ENCODE measurements around the gene CANX. TPM values are rescaled to one million over a fixed set of nuclear protein-coding genes. Genes with fewer than 3 reads are reported as not detected.
A peak's percentile ranks its signal among the peaks of the same experiment; 100 is the strongest.

CANX gene
- total and polyA plus RNA-seq, 2 of the 13 experiments (the other 11 are each of a cell fraction or from before 2014, with no cell fraction given): 477 to 680 TPM

DNA sequence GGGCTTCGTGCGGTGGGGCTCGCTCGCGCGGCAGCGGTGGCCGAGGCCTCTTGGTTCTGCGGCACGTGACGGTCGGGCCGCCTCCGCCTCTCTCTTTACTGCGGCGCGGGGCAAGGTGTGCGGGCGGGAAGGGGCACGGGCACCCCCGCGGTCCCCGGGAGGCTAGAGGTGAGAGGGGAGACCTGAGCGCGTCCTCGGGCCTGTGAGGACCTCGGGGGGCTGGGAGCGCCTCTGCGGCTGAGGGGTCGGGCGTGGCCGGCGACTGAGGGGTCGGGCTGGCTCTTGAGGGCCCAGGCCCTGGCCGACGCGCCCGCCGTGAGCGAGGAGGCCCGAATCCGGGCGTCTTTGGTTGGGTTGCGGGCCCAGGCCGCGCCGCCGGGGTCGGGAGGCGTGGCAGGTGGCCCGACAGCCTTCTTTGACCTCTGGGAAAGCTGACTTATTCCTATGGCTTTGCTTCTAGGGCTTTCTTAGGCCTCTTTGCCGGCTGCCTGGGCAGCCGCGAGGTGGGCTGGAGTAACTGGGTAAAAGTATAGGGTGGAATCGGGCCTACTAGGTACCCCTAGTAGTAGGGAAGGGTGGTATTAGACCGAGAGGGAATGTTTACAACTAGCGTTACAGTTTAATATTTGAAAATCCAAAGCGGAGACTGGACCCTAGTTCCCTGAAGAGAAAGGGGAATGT lies at the start of gene CANX (continued):
- TF ChIP-seq, protein P1, sequence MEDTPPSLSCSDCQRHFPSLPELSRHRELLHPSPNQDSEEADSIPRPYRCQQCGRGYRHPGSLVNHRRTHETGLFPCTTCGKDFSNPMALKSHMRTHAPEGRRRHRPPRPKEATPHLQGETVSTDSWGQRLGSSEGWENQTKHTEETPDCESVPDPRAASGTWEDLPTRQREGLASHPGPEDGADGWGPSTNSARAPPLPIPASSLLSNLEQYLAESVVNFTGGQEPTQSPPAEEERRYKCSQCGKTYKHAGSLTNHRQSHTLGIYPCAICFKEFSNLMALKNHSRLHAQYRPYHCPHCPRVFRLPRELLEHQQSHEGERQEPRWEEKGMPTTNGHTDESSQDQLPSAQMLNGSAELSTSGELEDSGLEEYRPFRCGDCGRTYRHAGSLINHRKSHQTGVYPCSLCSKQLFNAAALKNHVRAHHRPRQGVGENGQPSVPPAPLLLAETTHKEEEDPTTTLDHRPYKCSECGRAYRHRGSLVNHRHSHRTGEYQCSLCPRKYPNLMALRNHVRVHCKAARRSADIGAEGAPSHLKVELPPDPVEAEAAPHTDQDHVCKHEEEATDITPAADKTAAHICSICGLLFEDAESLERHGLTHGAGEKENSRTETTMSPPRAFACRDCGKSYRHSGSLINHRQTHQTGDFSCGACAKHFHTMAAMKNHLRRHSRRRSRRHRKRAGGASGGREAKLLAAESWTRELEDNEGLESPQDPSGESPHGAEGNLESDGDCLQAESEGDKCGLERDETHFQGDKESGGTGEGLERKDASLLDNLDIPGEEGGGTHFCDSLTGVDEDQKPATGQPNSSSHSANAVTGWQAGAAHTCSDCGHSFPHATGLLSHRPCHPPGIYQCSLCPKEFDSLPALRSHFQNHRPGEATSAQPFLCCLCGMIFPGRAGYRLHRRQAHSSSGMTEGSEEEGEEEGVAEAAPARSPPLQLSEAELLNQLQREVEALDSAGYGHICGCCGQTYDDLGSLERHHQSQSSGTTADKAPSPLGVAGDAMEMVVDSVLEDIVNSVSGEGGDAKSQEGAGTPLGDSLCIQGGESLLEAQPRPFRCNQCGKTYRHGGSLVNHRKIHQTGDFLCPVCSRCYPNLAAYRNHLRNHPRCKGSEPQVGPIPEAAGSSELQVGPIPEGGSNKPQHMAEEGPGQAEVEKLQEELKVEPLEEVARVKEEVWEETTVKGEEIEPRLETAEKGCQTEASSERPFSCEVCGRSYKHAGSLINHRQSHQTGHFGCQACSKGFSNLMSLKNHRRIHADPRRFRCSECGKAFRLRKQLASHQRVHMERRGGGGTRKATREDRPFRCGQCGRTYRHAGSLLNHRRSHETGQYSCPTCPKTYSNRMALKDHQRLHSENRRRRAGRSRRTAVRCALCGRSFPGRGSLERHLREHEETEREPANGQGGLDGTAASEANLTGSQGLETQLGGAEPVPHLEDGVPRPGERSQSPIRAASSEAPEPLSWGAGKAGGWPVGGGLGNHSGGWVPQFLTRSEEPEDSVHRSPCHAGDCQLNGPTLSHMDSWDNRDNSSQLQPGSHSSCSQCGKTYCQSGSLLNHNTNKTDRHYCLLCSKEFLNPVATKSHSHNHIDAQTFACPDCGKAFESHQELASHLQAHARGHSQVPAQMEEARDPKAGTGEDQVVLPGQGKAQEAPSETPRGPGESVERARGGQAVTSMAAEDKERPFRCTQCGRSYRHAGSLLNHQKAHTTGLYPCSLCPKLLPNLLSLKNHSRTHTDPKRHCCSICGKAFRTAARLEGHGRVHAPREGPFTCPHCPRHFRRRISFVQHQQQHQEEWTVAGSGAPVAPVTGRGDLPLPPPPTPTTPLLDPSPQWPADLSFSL (CRISPR knock-in tag; IDR thresholded peaks at IDR 0.05): no peak
- TF ChIP-seq NFATC3 (CRISPR knock-in tag; IDR thresholded peaks at IDR 0.05) (no peak), SRF (IDR thresholded peaks at IDR 0.05; ENCODE audit: low read depth, low read length) (no peak), RBM22 (optimal IDR thresholded peaks at IDR 0.05; ENCODE audit: low read length) (no peak), KLF15 (CRISPR knock-in tag; IDR thresholded peaks at IDR 0.05; ENCODE audit: borderline replicate concordance) (no peak; the same call in 1 of the 2 replicates), ZFP36L1 (CRISPR knock-in tag; IDR thresholded peaks at IDR 0.05) (no peak; the same call in 1 of the 2 replicates), PAWR (CRISPR knock-in tag; IDR thresholded peaks at IDR 0.05; ENCODE audit: borderline replicate concordance) (no peak), ZNF224 (CRISPR knock-in tag; IDR thresholded peaks at IDR 0.05) (peak; percentile 69; the same call in 1 of the 2 replicates), ZZZ3 (CRISPR knock-in tag; IDR thresholded peaks at IDR 0.05; ENCODE audit: borderline replicate concordance) (no peak), REPIN1 (CRISPR knock-in tag; IDR thresholded peaks at IDR 0.05; ENCODE audit: borderline replicate concordance, low read depth) (no peak), NFRKB (IDR thresholded peaks at IDR 0.05) (no peak), SATB2 (CRISPR knock-in tag; IDR thresholded peaks at IDR 0.05) (no peak), ZNF253 (CRISPR knock-in tag; IDR thresholded peaks at IDR 0.05; ENCODE audit: borderline replicate concordance) (0 out of 2 replicates have a peak, but pooled peaks have one; percentile 66), NONO (IDR thresholded peaks at IDR 0.05) (no peak), NONO (CRISPR knock-in tag; conservative IDR thresholded peaks at IDR 0.05) (peak; percentile 81), BRCA1 (CRISPR knock-in tag; IDR thresholded peaks at IDR 0.05) (no peak)
- TF ChIP-seq, protein P2, sequence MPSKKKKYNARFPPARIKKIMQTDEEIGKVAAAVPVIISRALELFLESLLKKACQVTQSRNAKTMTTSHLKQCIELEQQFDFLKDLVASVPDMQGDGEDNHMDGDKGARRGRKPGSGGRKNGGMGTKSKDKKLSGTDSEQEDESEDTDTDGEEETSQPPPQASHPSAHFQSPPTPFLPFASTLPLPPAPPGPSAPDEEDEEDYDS (CRISPR knock-in tag; IDR thresholded peaks at IDR 0.05): no peak
- TF ChIP-seq, protein P3, sequence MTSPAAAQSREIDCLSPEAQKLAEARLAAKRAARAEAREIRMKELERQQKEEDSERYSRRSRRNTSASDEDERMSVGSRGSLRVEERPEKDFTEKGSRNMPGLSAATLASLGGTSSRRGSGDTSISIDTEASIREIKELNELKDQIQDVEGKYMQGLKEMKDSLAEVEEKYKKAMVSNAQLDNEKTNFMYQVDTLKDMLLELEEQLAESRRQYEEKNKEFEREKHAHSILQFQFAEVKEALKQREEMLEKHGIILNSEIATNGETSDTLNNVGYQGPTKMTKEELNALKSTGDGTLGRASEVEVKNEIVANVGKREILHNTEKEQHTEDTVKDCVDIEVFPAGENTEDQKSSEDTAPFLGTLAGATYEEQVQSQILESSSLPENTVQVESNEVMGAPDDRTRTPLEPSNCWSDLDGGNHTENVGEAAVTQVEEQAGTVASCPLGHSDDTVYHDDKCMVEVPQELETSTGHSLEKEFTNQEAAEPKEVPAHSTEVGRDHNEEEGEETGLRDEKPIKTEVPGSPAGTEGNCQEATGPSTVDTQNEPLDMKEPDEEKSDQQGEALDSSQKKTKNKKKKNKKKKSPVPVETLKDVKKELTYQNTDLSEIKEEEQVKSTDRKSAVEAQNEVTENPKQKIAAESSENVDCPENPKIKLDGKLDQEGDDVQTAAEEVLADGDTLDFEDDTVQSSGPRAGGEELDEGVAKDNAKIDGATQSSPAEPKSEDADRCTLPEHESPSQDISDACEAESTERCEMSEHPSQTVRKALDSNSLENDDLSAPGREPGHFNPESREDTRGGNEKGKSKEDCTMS (CRISPR knock-in tag; conservative IDR thresholded peaks at IDR 0.05): no peak
- TF ChIP-seq, protein P4, sequence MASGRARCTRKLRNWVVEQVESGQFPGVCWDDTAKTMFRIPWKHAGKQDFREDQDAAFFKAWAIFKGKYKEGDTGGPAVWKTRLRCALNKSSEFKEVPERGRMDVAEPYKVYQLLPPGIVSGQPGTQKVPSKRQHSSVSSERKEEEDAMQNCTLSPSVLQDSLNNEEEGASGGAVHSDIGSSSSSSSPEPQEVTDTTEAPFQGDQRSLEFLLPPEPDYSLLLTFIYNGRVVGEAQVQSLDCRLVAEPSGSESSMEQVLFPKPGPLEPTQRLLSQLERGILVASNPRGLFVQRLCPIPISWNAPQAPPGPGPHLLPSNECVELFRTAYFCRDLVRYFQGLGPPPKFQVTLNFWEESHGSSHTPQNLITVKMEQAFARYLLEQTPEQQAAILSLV (CRISPR knock-in tag; IDR thresholded peaks at IDR 0.05; ENCODE audit: borderline replicate concordance): no peak; the same call in 1 of the 2 replicates

All from HepG2 (cell line).